ENCODE data around the gene IL23A.
"Not testable (repeated sequence)": the region's sequence is repeated elsewhere in the genome, so short reads cannot be mapped to it uniquely, and the experiment has no call there.

DNA sequence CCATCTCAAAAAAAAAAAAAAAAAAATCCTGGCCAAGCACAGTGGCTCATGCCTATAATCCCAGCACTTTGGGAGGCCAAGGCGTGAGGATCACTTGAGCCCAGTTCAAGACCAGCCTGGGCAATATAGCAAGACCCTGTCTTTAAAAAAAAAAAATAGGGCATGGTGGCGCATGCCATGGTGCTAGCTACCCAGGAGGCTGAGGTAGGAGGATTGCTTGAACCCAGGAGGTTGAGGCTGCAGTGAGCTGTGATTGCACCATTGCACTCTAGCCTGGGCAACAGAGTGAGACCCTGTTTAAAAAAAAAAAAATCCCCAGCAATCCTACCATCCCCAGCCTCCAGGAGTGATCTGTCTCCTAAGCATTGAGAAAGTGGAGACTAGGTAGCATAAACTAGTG, 3.6 kb downstream of the IL23A start:
- TF ChIP-seq POLR2A (IDR thresholded peaks at IDR 0.05) = not testable (repeated sequence)
- TF ChIP-seq, protein P1, sequence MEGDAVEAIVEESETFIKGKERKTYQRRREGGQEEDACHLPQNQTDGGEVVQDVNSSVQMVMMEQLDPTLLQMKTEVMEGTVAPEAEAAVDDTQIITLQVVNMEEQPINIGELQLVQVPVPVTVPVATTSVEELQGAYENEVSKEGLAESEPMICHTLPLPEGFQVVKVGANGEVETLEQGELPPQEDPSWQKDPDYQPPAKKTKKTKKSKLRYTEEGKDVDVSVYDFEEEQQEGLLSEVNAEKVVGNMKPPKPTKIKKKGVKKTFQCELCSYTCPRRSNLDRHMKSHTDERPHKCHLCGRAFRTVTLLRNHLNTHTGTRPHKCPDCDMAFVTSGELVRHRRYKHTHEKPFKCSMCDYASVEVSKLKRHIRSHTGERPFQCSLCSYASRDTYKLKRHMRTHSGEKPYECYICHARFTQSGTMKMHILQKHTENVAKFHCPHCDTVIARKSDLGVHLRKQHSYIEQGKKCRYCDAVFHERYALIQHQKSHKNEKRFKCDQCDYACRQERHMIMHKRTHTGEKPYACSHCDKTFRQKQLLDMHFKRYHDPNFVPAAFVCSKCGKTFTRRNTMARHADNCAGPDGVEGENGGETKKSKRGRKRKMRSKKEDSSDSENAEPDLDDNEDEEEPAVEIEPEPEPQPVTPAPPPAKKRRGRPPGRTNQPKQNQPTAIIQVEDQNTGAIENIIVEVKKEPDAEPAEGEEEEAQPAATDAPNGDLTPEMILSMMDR (IDR thresholded peaks at IDR 0.05) = not testable (repeated sequence)

All from body of pancreas (tissue), 4 donors.